Gastrocnemius medialis (tissue), 4 donors: ENCODE results near the gene MGMT.

Experiments used
- POLR2A ChIP-seq, 2 donors: fragments of 450-650 bp; IDR thresholded peaks; one replicate each; pipeline ENCODE4 v1.6.1; 2017; ENCODE audit warnings: antibody characterized with exemption in 2 of 2, mild to moderate bottlenecking in 2 of 2, moderate library complexity in 2 of 2
- TF ChIP-seq, protein P1 (sequence below), 5 experiments: fragments of 450-650 bp in 3 of 5; fragments of 200-600 bp in 2 of 5; sonication (generic) in 2 of 5; IDR thresholded peaks in 4 of 5; conservative IDR thresholded peaks in 1 of 5; 1 replicate in 4 of 5; 2 replicates in 1 of 5; pipeline ENCODE4 v1.5.1; 2016 to 2019; ENCODE audit warnings: antibody characterized with exemption in 5 of 5, mild to moderate bottlenecking in 3 of 5, moderate library complexity in 3 of 5

DNA sequence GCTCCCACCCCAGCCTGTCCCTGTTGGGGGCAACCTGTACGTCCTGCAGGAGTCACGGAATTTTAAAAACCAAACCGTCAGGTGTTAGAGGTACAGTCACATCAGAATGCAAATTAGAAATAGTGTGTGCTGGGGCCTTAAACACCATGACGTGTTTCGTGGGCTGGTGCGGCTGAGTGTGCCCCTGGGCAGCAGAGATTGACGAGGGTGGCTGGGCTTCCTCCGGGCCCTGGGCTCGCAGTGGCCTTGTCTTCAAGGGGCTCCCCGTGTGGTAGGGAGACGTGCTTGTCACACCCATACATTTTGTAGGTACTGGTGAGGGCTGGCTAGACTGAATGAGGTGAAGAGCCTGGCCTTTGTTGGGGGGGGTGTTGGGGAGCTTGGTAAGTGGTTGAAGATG is 7.6 kb downstream of the MGMT start:
- TF ChIP-seq, protein P1, sequence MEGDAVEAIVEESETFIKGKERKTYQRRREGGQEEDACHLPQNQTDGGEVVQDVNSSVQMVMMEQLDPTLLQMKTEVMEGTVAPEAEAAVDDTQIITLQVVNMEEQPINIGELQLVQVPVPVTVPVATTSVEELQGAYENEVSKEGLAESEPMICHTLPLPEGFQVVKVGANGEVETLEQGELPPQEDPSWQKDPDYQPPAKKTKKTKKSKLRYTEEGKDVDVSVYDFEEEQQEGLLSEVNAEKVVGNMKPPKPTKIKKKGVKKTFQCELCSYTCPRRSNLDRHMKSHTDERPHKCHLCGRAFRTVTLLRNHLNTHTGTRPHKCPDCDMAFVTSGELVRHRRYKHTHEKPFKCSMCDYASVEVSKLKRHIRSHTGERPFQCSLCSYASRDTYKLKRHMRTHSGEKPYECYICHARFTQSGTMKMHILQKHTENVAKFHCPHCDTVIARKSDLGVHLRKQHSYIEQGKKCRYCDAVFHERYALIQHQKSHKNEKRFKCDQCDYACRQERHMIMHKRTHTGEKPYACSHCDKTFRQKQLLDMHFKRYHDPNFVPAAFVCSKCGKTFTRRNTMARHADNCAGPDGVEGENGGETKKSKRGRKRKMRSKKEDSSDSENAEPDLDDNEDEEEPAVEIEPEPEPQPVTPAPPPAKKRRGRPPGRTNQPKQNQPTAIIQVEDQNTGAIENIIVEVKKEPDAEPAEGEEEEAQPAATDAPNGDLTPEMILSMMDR (IDR thresholded peaks at IDR 0.05 in 4 of 5, conservative IDR thresholded peaks at IDR 0.05 in 1 of 5) = no peak
- TF ChIP-seq POLR2A (IDR thresholded peaks at IDR 0.05) = no peak
